ENCODE data around the gene RGS6. TPM values are rescaled to one million over a fixed set of nuclear protein-coding genes. Genes with fewer than 3 reads are reported as not detected.

RGS6 gene
- polyA plus RNA-seq, 1 donor: 6.0 TPM

DNA sequence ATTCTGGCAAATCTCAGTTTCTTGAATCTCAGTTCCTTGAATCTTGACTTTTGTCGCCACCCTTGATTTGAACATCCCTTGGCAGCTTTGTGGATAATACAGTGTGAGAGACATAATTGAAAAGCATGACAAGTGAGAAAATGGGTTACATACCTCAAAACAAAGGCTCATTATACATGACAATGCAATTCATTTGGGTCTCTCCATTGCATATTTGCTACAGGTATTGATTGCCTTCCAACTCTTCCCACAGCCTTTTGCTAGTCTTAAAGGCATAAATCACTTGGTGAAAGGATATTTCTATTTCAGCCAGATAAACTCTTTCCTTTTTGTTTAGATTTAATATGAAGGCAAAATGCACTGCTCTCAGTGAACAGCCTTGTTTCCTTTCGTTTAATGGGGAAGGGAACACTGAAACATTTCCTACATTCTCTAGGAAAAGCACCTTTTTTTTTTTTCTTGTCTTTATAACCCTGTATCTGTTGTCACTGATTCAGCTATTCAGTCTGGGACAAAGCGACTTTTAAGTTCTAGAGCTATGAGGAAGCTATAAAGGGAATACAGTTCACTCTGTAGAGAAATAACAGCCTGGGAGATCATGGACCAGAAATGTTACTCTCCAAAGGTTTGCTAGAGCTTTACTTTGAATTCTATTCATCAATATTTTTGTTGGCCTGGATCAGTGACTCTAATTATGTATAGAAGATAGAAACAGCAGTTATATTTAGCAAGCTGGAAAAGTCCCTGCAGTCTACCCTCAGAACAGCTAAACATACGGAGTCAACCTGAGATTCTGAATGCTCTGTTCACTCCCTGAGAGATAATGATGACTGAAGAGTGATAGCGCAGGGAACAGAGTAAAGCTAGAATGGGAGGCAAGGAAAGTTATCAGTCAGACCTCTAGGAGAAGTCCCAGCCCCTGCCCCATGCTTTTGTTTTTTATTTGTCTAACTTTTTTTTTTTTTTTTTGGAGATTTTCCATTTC lies 311.4 kb downstream of the RGS6 start:
- DNase-seq (ENCODE audit: low read depth): no peak

- DNase-seq (ENCODE audit: low read depth): peak; percentile 5
Measured at GRCh38 chr14:72247896-72248465, 315.8 kb downstream of the RGS6 start.

GRCh38 chr14:72253503-72253902 lies 321.3 kb downstream of the RGS6 start:
- DNase-seq (ENCODE audit: low read depth): no peak

- no peak for DNase-seq (ENCODE audit: low read depth)
Measured at GRCh38 chr14:72254202-72254936, 322.1 kb downstream of the RGS6 start.

DNA sequence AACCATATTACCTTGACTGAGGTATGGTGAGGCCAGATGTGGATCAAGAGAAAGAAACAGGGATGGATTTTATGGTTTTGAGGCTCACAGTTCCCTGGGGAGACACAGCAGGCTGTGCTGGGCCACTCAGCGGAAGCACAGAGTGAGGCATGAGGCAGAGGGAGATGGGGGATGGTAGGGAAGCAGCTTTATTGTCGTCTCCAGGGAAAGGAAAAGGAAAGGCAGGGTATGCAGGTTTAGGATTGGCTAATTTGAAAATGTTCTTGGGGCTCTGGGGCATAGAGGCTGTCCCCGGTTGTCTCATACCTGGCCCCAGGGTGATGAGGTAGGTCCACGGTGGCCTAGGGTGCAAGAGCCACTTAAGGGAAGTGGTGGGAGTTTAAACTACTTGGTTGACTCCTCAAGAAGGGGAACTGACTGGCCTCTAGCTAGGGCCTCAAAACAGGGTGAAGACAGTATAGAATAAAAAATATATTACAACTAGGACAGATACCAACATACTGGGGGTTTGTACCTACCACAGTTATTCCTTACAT lies 322.8 kb downstream of the RGS6 start:
- no peak for DNase-seq (ENCODE audit: low read depth)

DNA sequence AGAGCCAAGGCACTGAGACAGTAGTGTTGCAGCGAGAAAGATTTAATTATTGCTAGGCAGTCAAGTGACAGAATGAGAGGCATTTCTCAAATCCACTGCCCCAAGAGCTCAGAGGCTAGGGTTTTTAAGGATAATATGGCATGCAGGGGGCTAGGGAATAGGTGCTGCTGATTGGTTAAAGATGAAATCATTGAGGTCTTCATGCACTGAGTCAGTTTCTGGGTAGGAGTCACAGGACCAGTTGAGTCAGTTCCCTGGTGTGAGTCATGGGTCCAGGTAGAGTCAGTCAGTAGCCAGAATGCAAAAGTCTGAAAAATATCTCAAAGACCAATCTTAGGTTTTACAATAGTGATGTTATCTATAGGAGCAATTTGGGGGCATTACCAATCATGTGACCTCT lies 323.8 kb downstream of the RGS6 start:
- DNase-seq (ENCODE audit: low read depth): no peak

- DNase-seq (ENCODE audit: low read depth): no peak
Measured at GRCh38 chr14:72261068-72261467, 328.8 kb downstream of the RGS6 start.

GRCh38 chr14:72262771-72263170 lies 330.5 kb downstream of the RGS6 start:
- no peak for DNase-seq (ENCODE audit: low read depth)

DNA sequence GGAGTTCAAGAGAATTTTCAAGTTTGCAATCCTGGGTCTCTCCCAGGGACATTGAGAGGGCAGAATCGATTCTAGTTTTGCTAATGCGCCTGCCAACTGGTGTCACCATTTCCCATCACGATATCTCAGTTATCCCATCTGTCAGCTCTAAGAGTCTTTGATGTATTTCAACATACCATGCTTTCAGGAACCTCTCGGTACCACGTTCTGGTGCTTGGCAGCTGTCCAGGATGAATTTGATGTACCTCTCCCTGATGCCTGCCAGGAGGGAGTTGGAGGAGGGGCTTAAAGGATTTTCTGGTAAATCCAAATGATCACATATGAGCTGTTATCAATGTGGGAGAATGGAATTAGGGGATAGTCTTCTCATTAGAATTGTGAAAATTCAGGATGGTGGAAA lies 332.5 kb downstream of the RGS6 start:
- DNase-seq (ENCODE audit: low read depth): no peak

GRCh38 chr14:72270147-72270727 lies 338.0 kb downstream of the RGS6 start:
- no peak for DNase-seq (ENCODE audit: low read depth)

GRCh38 chr14:72270749-72271148 lies 338.5 kb downstream of the RGS6 start:
- DNase-seq (ENCODE audit: low read depth): no peak

DNA sequence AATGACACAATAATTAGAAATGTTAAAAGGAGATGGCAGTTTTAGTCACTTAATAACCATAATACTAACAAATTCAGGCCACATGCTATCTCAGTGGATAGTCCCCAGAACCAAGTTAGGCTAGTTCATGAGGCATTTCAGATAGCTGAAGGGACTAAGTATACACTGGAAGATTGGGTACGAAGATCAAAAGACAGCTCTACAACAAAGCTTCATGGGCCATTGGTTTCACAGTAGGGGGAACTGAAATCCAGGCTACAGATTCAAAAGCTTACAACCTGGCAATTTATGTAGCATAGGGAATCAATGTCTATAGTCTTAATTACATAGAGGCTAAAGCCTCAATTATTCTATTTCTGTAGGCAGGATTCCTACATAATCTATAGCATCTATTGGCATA lies 343.0 kb downstream of the RGS6 start:
- no peak for DNase-seq (ENCODE audit: low read depth)

DNA sequence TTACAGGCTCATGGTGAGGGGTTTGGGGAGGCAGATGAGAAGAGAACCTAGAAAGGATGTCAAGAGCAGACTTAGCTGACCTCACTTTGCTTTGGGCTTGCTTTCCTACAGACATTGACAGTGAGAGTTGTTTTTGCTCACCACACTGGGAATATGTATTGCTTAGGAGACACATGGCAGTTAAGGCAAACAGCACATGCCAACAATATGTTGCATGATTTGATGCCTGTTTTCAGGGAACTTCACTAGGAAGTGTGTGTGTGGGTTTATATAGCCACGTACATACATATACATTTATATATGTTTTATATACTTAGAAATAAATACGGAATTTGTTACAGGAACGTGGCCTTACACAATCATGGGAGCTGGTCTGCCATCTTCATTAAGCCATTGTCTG lies 346.1 kb downstream of the RGS6 start:
- no peak for DNase-seq (ENCODE audit: low read depth)

DNA sequence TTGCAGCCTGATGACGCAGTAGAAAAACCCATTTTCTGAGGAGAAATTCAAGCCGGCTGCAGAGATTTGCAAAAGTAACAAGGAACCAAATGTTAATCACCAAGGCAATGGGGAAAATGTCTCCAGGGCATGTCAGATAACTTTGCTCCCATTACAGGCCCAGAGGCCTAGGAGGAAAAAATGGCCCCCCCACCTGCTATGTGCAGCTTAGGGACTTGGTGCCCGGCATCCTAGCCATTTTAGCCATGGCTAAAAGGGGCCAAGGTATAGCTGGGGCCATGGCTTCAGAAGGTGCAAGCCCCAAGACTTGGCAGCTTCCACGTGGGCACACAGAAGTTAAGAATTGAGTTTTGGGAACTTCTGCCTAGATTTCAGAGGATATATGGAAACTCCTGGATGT lies 351.9 kb downstream of the RGS6 start:
- DNase-seq (ENCODE audit: low read depth): no peak

- no peak for DNase-seq (ENCODE audit: low read depth)
Measured at GRCh38 chr14:72290241-72290640, 358.0 kb downstream of the RGS6 start.

DNA sequence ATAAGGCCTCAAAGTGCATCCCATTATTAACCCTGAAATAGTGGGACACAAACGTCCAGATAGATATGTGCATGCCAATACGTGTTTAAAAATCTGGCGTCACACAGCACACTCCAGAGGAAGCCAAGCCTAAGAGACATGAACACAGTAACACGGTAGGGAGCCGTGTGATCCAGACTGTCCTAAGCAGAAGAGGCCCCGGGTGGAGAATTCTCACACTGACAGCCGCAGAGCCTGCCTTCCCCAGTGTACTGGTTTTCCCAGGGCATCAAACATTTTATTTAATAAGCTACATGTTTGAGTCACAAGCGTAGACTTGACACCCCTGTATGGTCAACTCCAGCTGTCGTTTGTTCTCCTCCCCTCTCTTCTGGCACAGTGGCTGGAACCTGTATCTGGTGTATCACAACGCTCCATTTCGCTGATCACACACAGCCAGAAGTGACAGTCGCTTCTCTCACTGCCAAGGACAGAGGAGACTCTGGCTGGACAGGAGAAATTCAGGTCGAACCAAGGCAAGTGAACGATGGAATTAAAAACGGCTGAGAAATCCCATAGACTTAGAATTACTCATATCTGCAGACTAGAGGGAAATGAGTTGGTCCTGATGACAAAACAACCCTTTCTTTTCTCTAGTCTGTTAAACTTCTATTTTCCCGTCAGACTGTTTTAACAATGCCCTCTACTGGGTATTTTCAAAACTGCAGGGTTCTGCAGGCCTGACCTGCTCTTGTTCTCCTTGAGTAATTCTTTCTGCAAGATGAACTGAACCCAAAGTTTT lies 359.9 kb downstream of the RGS6 start:
- DNase-seq (ENCODE audit: low read depth): peak; percentile 53

DNA sequence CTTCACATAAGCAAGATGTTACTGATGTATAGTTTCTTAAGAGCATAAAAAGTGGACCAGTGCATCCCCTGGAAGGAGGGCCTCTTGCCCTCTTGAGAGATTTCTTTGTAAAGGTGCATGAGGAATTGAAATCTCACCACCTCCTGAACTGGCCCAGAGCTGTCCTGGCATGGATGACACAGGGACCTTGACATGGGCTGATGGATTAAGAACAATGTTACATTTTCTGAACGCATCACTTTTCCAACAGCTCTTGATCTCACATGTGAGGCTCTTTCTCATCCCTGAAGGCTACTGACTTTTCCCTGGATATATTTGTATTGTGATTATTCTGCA lies 360.4 kb downstream of the RGS6 start:
- DNase-seq (ENCODE audit: low read depth): no peak

GRCh38 chr14:72301352-72301751 lies 369.1 kb downstream of the RGS6 start:
- no peak for DNase-seq (ENCODE audit: low read depth)

DNA sequence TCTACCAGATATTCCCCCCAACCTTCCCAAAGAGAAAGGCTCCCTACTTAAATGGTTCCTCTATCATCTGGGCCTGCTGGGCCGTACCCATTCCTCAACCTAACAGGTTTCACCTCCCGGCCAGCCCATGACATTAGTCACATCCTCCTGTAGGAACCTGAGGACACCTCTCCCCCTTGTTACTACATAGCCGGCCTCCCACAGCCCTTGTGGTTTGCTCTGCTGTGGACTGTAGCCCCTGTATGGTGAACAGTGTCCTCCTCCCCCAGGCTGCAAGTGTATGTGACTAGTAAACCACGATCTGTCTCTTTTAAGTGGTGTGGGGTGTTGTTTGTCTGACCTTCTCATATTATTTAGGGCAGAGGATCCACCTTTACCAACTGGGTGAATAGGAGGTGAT lies 371.7 kb downstream of the RGS6 start:
- DNase-seq (ENCODE audit: low read depth): no peak

- no peak for DNase-seq (ENCODE audit: low read depth)
Measured at GRCh38 chr14:72305561-72305960, 373.3 kb downstream of the RGS6 start.

DNA sequence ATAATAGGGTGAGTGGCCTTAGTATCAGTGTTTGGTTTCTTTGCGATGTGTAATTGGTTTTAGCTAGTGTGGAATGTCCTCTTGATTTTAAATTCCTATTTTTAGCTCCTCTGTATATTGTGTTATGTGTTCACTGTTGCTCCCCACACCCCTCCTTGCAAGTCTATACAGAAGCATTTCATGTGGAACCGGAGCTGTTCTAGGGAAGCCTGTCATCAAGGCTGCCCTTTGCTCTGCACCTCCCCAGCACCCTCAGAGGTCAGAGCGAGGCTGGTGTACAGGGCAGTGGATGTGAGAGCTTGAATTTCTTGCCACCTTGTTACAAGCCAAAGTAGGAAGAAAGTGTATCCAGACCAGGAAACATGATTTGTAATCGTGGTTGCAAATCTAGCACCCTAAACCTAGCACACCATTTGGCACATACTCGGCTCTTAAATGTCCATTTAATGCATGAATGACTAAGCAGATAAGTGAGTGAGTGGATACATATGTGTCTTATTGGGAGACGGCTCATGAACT lies 376.8 kb downstream of the RGS6 start:
- DNase-seq (ENCODE audit: low read depth): no peak

Measured in forelimb muscle (tissue), 1 donor.